ENCODE results near the gene CPED1. TPM values are rescaled to one million over a fixed set of nuclear protein-coding genes. Genes with fewer than 3 reads are reported as not detected.

The CPED1 gene
- total and polyA plus RNA-seq, 2 donors (not counting 1 experiment from before 2014, with no cell fraction given): 70.2 to 196 TPM

DNA sequence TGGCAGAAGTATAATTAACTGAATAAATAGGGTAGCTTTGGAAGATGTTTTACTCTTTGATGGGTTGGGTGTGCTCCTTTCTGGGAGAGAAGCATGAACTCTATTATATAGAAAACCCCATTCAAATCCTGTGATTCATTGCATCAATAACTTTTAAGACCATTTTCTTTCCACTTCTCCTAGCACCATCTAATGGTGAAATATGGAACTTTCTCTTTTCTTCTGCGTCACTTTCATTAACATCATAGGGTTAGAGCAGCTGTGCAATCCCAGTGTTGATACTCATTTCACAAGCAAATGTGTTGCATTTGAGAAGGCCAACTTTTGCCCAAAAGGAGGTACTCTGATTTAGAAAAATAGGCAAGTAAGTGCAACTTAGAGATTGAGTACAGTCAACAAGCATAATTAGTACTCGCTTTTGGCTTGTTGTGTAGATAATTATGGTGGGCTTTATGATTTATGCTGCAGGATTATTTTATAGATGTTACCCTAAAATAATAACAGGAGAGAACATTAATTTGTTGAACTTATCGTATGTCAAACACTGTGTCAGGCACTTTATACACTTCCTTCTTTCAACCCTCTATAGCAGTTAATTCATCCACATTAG lies 92.9 kb downstream of the CPED1 start:
- Histone ChIP-seq H2AFZ (ENCODE audit: low read length) (no peak overlapping the region), H3K4me3 (replicated peaks in 1 of 4; ENCODE audit: control extremely low read depth in 1 of 4, insufficient read depth in 1 of 4, low read depth in 3 of 4, low read length in 4 of 4) (no peak overlapping the region), H3K27ac (ENCODE audit: insufficient read depth, low read length) (peak overlapping the region; percentile 59), H3K9ac (ENCODE audit: insufficient read depth, low read length) (no peak overlapping the region), H3K9me3 (ENCODE audit: control insufficient read depth, insufficient read depth, low read depth, low read length) (no peaks in the 10 kb centered on the region), H3K27me3 (ENCODE audit: control insufficient read depth, insufficient read depth, low read length) (no peaks in the 10 kb centered on the region), H3K79me2 (ENCODE audit: control insufficient read depth, insufficient read depth, low read length) (peaks cover 13% of the 10 kb centered on the region), H3K4me1 (ENCODE audit: control insufficient read depth, extremely low read depth, insufficient read depth, low read length) (peaks cover 44% of the 10 kb centered on the region), H4K20me1 (ENCODE audit: control insufficient read depth, extremely low read depth, insufficient read depth, low read length) (no peaks in the 10 kb centered on the region), H3K36me3 (ENCODE audit: control insufficient read depth, insufficient read depth, low read length) (no peaks in the 10 kb centered on the region), H3K4me2 (ENCODE audit: extremely low read depth, insufficient read depth, low read length) (peak overlapping the region; percentile 66)
- DNase-seq (ENCODE audit: low read depth in 2 of 2): peak; percentile 62 to 93
- TF ChIP-seq CTCF (conservative IDR thresholded peaks at IDR 0.05 in 1 of 2, IDR thresholded peaks at IDR 0.05 in 1 of 2; ENCODE audit: low read depth in 1 of 2, low read length in 2 of 2) (peak; percentile 50 to 61), EZH2 (IDR thresholded peaks at IDR 0.05; ENCODE audit: low read length, missing control alignments) (no peak)

DNA sequence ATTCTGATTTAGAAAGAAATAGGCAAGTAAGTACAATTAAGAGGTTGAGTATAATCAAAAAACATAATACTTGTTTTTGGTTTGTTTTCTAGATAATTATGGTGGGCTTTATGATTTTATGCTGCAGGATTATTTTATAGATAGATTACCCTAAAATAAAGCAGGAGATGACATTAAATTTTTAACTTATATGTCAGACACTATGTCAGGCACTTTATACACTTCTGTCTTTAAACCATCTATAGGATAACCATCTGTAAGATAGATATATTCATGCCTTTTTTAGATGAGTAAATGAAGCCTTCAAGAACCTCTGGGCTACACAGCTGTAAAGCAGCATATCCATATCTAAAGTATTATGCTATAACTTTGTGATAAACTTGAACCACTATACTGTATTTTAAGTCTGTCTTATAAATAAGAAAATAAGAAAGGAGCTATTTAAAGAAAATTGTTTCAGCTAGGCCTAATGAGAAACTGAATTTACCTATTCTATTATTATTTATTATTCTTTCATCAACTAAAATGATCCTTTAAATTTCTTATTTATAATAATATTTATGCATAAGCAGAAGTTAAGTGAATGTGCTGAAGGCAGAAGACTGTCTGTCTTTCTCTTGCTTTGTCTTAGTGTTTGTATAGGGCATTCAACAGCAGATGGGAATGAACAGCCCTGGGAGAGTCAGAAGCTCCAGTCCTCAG lies 94.0 kb downstream of the CPED1 start:
- H2AFZ ChIP-seq (ENCODE audit: low read length): no peak overlapping the region
- H3K9ac ChIP-seq (ENCODE audit: insufficient read depth, low read length): no peak overlapping the region
- H3K4me1 ChIP-seq (ENCODE audit: control insufficient read depth, extremely low read depth, insufficient read depth, low read length): peaks cover 51% of the 10 kb centered on the region

More for the DNA sequence above, 94.0 kb downstream of the CPED1 start:
- H3K27ac ChIP-seq (ENCODE audit: insufficient read depth, low read length): peak overlapping the region; percentile 94
- peaks cover 8% of the 10 kb centered on the region for H3K79me2 ChIP-seq (ENCODE audit: control insufficient read depth, insufficient read depth, low read length)
- H3K4me3 ChIP-seq (replicated peaks in 1 of 4; ENCODE audit: control extremely low read depth in 1 of 4, insufficient read depth in 1 of 4, low read depth in 3 of 4, low read length in 4 of 4): no peak overlapping the region
- TF ChIP-seq CTCF (conservative IDR thresholded peaks at IDR 0.05 in 1 of 2, IDR thresholded peaks at IDR 0.05 in 1 of 2; ENCODE audit: low read depth in 1 of 2, low read length in 2 of 2) (no peak), EZH2 (IDR thresholded peaks at IDR 0.05; ENCODE audit: low read length, missing control alignments) (no peak)
- H3K4me2 ChIP-seq (ENCODE audit: extremely low read depth, insufficient read depth, low read length): peak overlapping the region; percentile 75
- no peak for DNase-seq (ENCODE audit: low read depth in 2 of 2)
- no peaks in the 10 kb centered on the region for H4K20me1 ChIP-seq (ENCODE audit: control insufficient read depth, extremely low read depth, insufficient read depth, low read length)
- H3K27me3 ChIP-seq (ENCODE audit: control insufficient read depth, insufficient read depth, low read length): no peaks in the 10 kb centered on the region
- no peaks in the 10 kb centered on the region for H3K9me3 ChIP-seq (ENCODE audit: control insufficient read depth, insufficient read depth, low read depth, low read length)
- no peaks in the 10 kb centered on the region for H3K36me3 ChIP-seq (ENCODE audit: control insufficient read depth, insufficient read depth, low read length)

Measured in fibroblast of lung (primary cell).